ENCODE results near the gene MRRF. TPM values are rescaled to one million over a fixed set of nuclear protein-coding genes. Genes with fewer than 3 reads are reported as not detected.

Gene MRRF
- polyA plus RNA-seq, 3 donors: 19.9 to 27.9 (median 24.3) TPM

- H3K27ac ChIP-seq (ENCODE audit: low read depth, low read length): no peak overlapping the region
- WGBS, 3 donors: 7 to 40% (median 23%) methylated on average over 56 to 59 of the region's 59 CpGs
Observed at GRCh38 chr9:122226758-122227574, 37.7 kb upstream of the MRRF start.

DNA sequence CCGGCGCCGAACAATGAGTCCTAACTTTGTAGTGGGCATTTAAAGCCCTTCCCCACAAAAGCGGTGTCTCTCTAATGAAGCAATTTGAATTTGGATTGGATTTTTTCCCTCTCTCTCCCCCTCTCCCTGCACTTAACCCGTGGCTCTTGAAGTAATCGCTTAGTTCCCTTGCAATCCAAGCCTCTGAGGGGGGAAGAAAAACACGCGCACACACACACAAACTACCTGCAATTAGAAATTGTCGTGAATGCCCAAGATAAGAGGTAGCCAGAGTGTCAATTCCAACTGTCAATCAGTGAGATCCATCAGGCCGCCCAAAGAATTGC, 37.1 kb upstream of the MRRF start:
- no peak overlapping the region for H3K27ac ChIP-seq (ENCODE audit: low read depth, low read length)
- WGBS, 3 donors: 5 to 27% (median 9%) methylated on average over 10 of the region's 10 CpGs

GRCh38 chr9:122228191-122228567, 36.5 kb upstream of the MRRF start:
- no peak overlapping the region for H3K27ac ChIP-seq (ENCODE audit: low read depth, low read length)
- 1 to 2% (median 1%) methylated on average over 38 of the region's 38 CpGs for WGBS, 3 donors

- 3 to 6% (median 5%) methylated on average over 47 to 69 of the region's 70 CpGs for WGBS, 3 donors
- H3K27ac ChIP-seq (ENCODE audit: low read depth, low read length): no peak within 1 kb of the TSS
Observed at GRCh38 chr9:122228568-122229484, 35.9 kb upstream of the MRRF start, which contains the start of gene LHX6. TSS of gene LHX6 (minus strand) at chr9:122228957. CDS start at chr9:122228740, 217 bp downstream.

GRCh38 chr9:122229485-122229837, 35.2 kb upstream of the MRRF start:
- 39 to 56% (median 55%) methylated on average over 4 of the region's 4 CpGs for WGBS, 3 donors
- no peak overlapping the region for H3K27ac ChIP-seq (ENCODE audit: low read depth, low read length)

GRCh38 chr9:122232796-122233306, 31.8 kb upstream of the MRRF start:
- no peak overlapping the region for H3K27ac ChIP-seq (ENCODE audit: low read depth, low read length)
- WGBS, 3 donors: 55 to 72% (median 64%) methylated on average over 6 of the region's 6 CpGs

- WGBS, 3 donors: 76 to 88% (median 86%) methylated on average over 7 of the region's 7 CpGs
Observed at GRCh38 chr9:122234022-122234748, 30.5 kb upstream of the MRRF start.

DNA sequence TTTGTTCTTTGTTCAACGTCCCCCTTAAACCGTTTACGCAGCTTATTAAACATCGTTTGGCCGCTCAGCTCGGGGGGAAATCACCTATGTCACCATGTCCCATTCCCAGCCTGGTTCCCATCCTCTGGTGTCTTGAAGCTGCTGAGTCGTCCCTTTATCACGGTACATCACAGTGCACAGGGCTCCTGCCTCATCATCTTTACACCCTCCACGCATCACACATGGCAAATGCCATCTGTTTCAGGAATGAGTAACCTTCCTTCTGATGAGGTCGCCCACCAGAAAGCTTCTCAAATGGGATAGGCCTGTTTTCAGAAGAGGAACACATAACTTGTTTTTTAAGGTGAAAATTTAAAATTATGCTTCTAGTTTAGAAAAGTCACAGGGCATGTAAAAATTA, 28.0 kb upstream of the MRRF start:
- WGBS, 3 donors: 73 to 85% (median 83%) methylated on average over 10 of the region's 10 CpGs
- H3K27ac ChIP-seq (ENCODE audit: low read depth, low read length): no peak overlapping the region

More at GRCh38 chr9:122234022-122234748, 30.5 kb upstream of the MRRF start:
- H3K27ac ChIP-seq (ENCODE audit: low read depth, low read length): no peak overlapping the region

DNA sequence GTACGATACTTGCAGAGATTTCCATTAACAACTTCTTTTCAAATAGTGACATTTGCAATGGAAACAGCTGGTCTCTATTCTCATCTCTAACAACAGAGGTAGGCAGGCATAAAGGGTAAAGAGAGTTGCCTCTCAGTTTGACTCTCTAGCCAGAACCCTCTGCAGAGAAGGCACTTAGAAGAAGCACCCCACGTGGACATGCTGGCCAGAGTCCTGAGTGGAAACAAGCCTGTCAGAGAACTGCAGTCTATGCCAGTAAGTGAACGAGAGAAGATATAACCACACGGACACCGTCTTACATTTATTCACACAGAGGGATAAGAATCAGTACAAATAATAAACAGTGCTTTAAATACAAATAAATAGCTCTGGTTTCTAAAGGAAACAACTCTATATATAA, 25.0 kb upstream of the MRRF start:
- 83 to 84% (median 84%) methylated on average over 5 of the region's 5 CpGs for WGBS, 3 donors
- H3K27ac ChIP-seq (ENCODE audit: low read depth, low read length): no peak overlapping the region

DNA sequence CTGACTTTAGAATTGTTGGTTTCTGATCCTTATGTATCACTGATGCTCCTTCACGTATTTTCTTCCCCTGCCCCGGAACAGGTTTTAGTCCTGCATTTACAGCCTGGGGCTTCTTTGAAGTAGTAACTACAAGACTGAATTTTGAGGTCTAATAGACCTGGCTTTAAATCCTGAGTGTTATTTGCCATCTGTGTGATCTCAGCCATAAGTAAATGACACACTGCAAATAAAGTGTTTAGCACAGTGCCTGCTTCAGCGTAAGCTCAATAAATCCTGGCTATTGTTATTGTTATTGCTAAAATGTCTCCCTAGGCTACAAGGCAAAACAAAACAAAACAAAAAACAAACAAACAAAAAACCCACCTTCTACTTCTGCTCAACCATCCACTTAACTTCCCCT, 20.3 kb upstream of the MRRF start:
- no peak overlapping the region for H3K27ac ChIP-seq (ENCODE audit: low read depth, low read length)
- 76 to 93% (median 84%) methylated on average over 3 of the region's 3 CpGs for WGBS, 3 donors

- no peak overlapping the region for H3K27ac ChIP-seq (ENCODE audit: low read depth, low read length)
- 74 to 77% (median 75%) methylated on average over 3 of the region's 3 CpGs for WGBS, 3 donors
Observed at GRCh38 chr9:122246666-122247065, 18.0 kb upstream of the MRRF start.

- 78 to 92% (median 79%) methylated on average over 5 of the region's 5 CpGs for WGBS, 3 donors
- no peak overlapping the region for H3K27ac ChIP-seq (ENCODE audit: low read depth, low read length)
Observed at GRCh38 chr9:122248448-122248865, 16.2 kb upstream of the MRRF start.

DNA sequence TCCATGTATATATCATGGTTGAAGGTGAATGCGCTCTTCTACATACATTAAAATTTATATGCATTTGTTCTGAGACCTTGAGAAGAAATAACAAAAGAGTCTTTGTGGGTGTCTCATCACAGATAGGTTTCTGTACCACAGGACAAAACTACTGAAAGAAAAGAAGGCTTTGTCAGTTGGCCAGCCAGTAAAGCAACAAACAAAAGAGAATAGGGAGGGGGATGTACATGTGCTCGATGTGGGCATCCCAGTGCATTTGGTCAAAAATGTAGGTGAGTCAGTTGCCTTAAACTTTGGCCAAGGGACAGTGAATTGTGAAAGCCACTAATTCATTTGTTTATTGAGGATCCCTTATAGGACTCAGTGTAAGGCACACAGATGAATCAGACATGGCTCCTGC, 13.3 kb upstream of the MRRF start:
- H3K27ac ChIP-seq (ENCODE audit: low read depth, low read length): no peak overlapping the region
- 88 to 92% (median 91%) methylated on average over 2 of the region's 2 CpGs for WGBS, 3 donors

- WGBS, 3 donors: 57 to 72% (median 63%) methylated on average over 5 of the region's 5 CpGs
- no peak overlapping the region for H3K27ac ChIP-seq (ENCODE audit: low read depth, low read length)
Observed at GRCh38 chr9:122252796-122253195, 11.9 kb upstream of the MRRF start.

GRCh38 chr9:122254761-122255160, 9.9 kb upstream of the MRRF start:
- 90 to 94% (median 91%) methylated on average over 3 of the region's 3 CpGs for WGBS, 3 donors
- no peak overlapping the region for H3K27ac ChIP-seq (ENCODE audit: low read depth, low read length)

GRCh38 chr9:122256206-122256605, 8.5 kb upstream of the MRRF start:
- 87 to 93% (median 92%) methylated on average over 5 of the region's 5 CpGs for WGBS, 3 donors

DNA sequence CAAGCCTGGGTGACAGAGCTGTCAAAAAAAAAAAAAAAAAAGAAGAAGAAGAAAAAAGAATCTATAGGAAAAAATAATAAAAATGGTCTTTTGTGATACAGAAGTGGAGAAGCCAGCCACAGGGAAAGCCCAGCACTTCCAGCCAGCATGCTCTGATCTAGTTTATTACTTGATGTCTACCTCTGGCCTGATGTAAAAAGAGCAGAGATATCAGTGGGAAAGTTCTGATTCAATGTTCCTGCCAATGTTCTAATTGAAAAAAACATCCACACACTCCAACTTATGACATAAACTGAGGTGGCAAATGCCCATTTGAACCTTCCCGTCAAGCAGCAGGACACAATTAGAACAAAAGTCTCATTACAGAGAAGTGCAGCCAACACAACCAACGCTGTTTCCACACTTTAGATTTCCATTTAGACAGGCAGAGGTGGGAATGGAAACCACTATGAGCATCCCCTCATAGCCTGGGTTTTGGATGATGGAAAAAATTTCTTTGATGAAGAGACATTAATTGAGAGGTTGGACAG, 5.7 kb upstream of the MRRF start:
- 67 to 86% (median 79%) methylated on average over 2 of the region's 2 CpGs for WGBS, 3 donors
- H3K27ac ChIP-seq (ENCODE audit: low read depth, low read length): no peak overlapping the region

More at GRCh38 chr9:122256206-122256605, 8.5 kb upstream of the MRRF start:
- H3K27ac ChIP-seq (ENCODE audit: low read depth, low read length): no peak overlapping the region

GRCh38 chr9:122261469-122261881, 3.2 kb upstream of the MRRF start:
- WGBS, 3 donors: 45 to 61% (median 50%) methylated on average over 1 of the region's 1 CpG
- H3K27ac ChIP-seq (ENCODE audit: low read depth, low read length): no peak overlapping the region
